Prostate gland (tissue), 2 donors: ENCODE data around the gene SIX5.
A peak's percentile ranks its signal among the peaks of the same experiment; 100 is the strongest.

Experiments
- CTCF ChIP-seq, 4 experiments: fragments of 200-600 bp in 2 of 4; fragments of 450-650 bp in 2 of 4; sonication (generic) in 2 of 4; IDR thresholded peaks; 1 replicate in 3 of 4; 2 replicates in 1 of 4; pipeline ENCODE4 v1.5.1; 2016 to 2019; ENCODE audit warnings: antibody characterized with exemption in 4 of 4, mild to moderate bottlenecking in 2 of 4, moderate library complexity in 2 of 4
- POLR2A ChIP-seq: fragments of 450-650 bp; IDR thresholded peaks from one replicate; pipeline ENCODE4 v1.6.1; 2016; ENCODE audit warnings: antibody characterized with exemption, mild to moderate bottlenecking
- POLR2AphosphoS5 ChIP-seq: sonication (generic); formaldehyde crosslinking; IDR thresholded peaks from one replicate; pipeline ENCODE4 v1.6.1; 2017; ENCODE audit warnings: antibody characterized with exemption

GRCh38 chr19:45781214-45782161 lies 12.4 kb upstream of the SIX5 start:
- TF ChIP-seq CTCF (IDR thresholded peaks at IDR 0.05), result no peak
- TF ChIP-seq POLR2A, result no peak
- peak; percentile 5 for TF ChIP-seq POLR2AphosphoS5
